ENCODE results near the gene UBE2H. TPM values are rescaled to one million over a fixed set of nuclear protein-coding genes. Genes with fewer than 3 reads are reported as not detected.

Gene UBE2H
- polyA plus RNA-seq, 1 donor (not counting 4 experiments of a cell fraction or from before 2014, with no cell fraction given) = 130 TPM

DNA sequence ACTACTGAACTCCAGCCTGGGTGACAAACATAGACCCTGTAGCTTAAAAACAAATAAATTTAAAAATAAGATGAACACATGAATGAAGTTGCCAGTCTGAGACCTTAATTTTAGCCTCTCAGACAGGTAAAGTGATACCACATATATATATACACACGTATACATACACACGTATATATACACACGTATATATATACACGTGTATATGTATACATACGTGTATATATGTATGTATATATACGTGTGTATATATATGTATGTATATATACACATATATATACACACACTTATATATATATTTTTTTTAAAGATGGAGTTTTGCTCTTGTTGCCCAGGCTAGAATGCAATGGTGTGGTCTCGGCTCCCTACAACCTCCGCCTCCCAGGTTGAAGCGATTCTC, 62.7 kb downstream of the UBE2H start:
- Histone ChIP-seq H3K9me3 (ENCODE audit: control insufficient read depth, low read depth, low read length) (no peaks in the 10 kb centered on the region), H3K9me1 (ENCODE audit: control insufficient read depth, extremely low read depth, insufficient read depth, low read length) (peaks cover 2% of the 10 kb centered on the region), H3K4me2 (ENCODE audit: control insufficient read depth, extremely low read depth, insufficient read depth, low read depth, low read length) (no peak overlapping the region), H3K27me3 (ENCODE audit: control insufficient read depth, extremely low read depth, insufficient read depth, low read length) (no peaks in the 10 kb centered on the region), H3K27ac (ENCODE audit: control insufficient read depth, insufficient read depth, low read length) (no peak overlapping the region), H3K36me3 (ENCODE audit: control insufficient read depth in 2 of 2, extremely low read depth in 1 of 2, insufficient read depth in 2 of 2, low read length in 2 of 2) (peaks cover 0 to 2% of the 10 kb centered on the region in 2 experiments), H2AFZ (ENCODE audit: control insufficient read depth, low read length) (no peak overlapping the region), H3K9ac (ENCODE audit: control insufficient read depth, extremely low read depth, insufficient read depth, low read length) (no peak overlapping the region), H3K4me1 (ENCODE audit: control insufficient read depth, extremely low read depth, insufficient read depth, low read length) (no peaks in the 10 kb centered on the region), H3K79me2 (ENCODE audit: control insufficient read depth, insufficient read depth, low read length) (peaks cover 59% of the 10 kb centered on the region), H3K4me3 (ENCODE audit: control insufficient read depth in 2 of 3, extremely low read depth in 1 of 3, insufficient read depth in 2 of 3, low read depth in 1 of 3, low read length in 3 of 3) (no peak overlapping the region), H4K20me1 (ENCODE audit: control insufficient read depth, extremely low read depth, insufficient read depth, low read length) (no peaks in the 10 kb centered on the region)
- TF ChIP-seq, protein P1, sequence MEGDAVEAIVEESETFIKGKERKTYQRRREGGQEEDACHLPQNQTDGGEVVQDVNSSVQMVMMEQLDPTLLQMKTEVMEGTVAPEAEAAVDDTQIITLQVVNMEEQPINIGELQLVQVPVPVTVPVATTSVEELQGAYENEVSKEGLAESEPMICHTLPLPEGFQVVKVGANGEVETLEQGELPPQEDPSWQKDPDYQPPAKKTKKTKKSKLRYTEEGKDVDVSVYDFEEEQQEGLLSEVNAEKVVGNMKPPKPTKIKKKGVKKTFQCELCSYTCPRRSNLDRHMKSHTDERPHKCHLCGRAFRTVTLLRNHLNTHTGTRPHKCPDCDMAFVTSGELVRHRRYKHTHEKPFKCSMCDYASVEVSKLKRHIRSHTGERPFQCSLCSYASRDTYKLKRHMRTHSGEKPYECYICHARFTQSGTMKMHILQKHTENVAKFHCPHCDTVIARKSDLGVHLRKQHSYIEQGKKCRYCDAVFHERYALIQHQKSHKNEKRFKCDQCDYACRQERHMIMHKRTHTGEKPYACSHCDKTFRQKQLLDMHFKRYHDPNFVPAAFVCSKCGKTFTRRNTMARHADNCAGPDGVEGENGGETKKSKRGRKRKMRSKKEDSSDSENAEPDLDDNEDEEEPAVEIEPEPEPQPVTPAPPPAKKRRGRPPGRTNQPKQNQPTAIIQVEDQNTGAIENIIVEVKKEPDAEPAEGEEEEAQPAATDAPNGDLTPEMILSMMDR (optimal IDR thresholded peaks at IDR 0.05 in 1 of 3, IDR thresholded peaks at IDR 0.05 in 1 of 3, conservative IDR thresholded peaks at IDR 0.05 in 1 of 3; ENCODE audit: extremely low read depth in 1 of 3, insufficient read depth in 2 of 3, low read length in 3 of 3) = no peak
- no peak for TF ChIP-seq EZH2 (IDR thresholded peaks at IDR 0.05; ENCODE audit: low read length)
- dilution Hi-C loops (cut with MboI; ENCODE audit: extremely low pct_ligation_motif_present, low sequenced_read_pairs) = no loop called here
- no peak for FAIRE-seq
- DNase-seq (ENCODE audit: low read depth, low spot score) = no peak

DNA sequence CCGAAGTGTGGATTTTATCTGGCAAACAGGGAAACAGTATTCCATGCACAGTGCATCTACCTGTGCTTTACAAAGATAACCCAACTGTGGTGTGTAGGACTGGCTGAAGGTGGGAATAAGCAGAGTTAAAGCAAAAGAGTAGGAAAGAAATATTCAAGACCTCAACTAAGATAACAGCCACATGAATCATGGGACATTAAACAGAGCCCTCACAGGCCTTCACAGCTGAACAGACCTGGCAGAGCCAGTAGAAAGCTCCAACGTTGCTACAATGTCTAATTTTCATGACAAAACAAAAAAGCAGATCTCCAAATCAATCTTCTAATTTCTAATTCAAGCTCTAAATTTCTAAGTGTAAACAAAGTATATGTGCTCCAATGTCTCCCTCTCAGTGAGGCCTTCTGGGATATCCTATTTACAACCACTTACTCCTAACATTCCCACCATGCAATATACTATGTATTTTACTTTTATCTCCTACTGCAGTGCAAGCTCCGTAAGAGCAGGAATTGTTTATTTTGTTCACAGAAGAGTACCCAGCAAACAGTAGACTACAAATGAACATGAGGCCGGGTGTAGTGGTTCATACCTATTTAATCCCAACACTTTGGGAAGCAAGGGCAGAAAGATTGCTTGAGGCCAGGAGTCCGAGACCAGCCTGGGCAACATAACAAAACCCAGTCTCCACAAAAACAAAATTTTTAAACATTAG, 63.5 kb downstream of the UBE2H start:
- Histone ChIP-seq H3K27ac (ENCODE audit: control insufficient read depth, insufficient read depth, low read length) (no peak overlapping the region), H3K36me3 (ENCODE audit: control insufficient read depth in 2 of 2, extremely low read depth in 1 of 2, insufficient read depth in 2 of 2, low read length in 2 of 2) (peaks cover 0 to 6% of the 10 kb centered on the region in 2 experiments), H2AFZ (ENCODE audit: control insufficient read depth, low read length) (no peak overlapping the region), H3K9me3 (ENCODE audit: control insufficient read depth, low read depth, low read length) (no peaks in the 10 kb centered on the region), H4K20me1 (ENCODE audit: control insufficient read depth, extremely low read depth, insufficient read depth, low read length) (no peaks in the 10 kb centered on the region), H3K9me1 (ENCODE audit: control insufficient read depth, extremely low read depth, insufficient read depth, low read length) (peaks cover 2% of the 10 kb centered on the region), H3K4me2 (ENCODE audit: control insufficient read depth, extremely low read depth, insufficient read depth, low read depth, low read length) (no peak overlapping the region), H3K9ac (ENCODE audit: control insufficient read depth, extremely low read depth, insufficient read depth, low read length) (no peak overlapping the region), H3K79me2 (ENCODE audit: control insufficient read depth, insufficient read depth, low read length) (peaks cover 60% of the 10 kb centered on the region), H3K4me1 (ENCODE audit: control insufficient read depth, extremely low read depth, insufficient read depth, low read length) (no peaks in the 10 kb centered on the region), H3K4me3 (ENCODE audit: control insufficient read depth in 2 of 3, extremely low read depth in 1 of 3, insufficient read depth in 2 of 3, low read depth in 1 of 3, low read length in 3 of 3) (no peak overlapping the region), H3K27me3 (ENCODE audit: control insufficient read depth, extremely low read depth, insufficient read depth, low read length) (no peaks in the 10 kb centered on the region)
- dilution Hi-C loops (cut with MboI; ENCODE audit: extremely low pct_ligation_motif_present, low sequenced_read_pairs) = no loop called here
- TF ChIP-seq, protein P1 (optimal IDR thresholded peaks at IDR 0.05 in 1 of 3, IDR thresholded peaks at IDR 0.05 in 1 of 3, conservative IDR thresholded peaks at IDR 0.05 in 1 of 3; ENCODE audit: extremely low read depth in 1 of 3, insufficient read depth in 2 of 3, low read length in 3 of 3) = no peak
- no peak for TF ChIP-seq EZH2 (IDR thresholded peaks at IDR 0.05; ENCODE audit: low read length)
- DNase-seq (ENCODE audit: low read depth, low spot score) = no peak
- FAIRE-seq = no peak
